ENCODE results near the gene MRC2.

DNA sequence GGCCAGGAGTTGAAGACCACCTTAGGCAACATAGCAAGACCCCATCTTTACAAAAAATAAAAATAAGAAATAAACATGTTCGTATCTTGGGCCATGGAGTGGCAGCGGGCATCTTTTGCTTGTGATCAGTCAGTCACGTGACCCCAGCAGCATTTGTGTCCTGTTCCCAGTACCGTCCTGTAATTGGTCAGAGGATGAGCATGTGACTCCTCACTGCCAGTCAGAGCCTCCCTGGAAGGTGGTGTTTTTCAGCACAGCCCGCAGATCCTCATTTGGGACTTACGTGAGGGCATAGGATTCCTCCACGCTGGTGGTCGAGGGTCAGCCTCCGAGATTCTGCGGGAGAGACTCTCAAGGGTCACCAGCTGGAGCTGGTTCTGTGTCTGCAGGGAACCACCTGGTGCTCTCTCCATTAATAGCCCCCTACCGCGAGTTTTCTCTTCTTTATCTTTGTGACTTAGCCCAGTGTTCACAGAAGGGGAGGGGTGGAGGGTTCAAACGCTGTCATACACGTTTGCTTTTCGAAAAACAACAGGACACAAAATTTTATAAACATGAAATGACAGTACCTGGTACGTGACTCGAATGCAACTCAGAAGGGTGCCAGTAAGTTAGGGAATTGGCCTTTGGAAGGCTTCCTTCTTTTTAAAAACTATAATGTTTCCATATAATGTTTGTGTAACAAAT, 17.2 kb downstream of the MRC2 start:
- TF ChIP-seq, protein P1, sequence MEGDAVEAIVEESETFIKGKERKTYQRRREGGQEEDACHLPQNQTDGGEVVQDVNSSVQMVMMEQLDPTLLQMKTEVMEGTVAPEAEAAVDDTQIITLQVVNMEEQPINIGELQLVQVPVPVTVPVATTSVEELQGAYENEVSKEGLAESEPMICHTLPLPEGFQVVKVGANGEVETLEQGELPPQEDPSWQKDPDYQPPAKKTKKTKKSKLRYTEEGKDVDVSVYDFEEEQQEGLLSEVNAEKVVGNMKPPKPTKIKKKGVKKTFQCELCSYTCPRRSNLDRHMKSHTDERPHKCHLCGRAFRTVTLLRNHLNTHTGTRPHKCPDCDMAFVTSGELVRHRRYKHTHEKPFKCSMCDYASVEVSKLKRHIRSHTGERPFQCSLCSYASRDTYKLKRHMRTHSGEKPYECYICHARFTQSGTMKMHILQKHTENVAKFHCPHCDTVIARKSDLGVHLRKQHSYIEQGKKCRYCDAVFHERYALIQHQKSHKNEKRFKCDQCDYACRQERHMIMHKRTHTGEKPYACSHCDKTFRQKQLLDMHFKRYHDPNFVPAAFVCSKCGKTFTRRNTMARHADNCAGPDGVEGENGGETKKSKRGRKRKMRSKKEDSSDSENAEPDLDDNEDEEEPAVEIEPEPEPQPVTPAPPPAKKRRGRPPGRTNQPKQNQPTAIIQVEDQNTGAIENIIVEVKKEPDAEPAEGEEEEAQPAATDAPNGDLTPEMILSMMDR (IDR thresholded peaks at IDR 0.05) = no peak
- TF ChIP-seq POLR2AphosphoS5 (IDR thresholded peaks at IDR 0.05) (no peak), POLR2A (IDR thresholded peaks at IDR 0.05) (no peak)

Measured in prostate gland (tissue), 2 donors.